DOHH2 (cell line): ENCODE data around the gene GALNTL6.

Experiments
- EZH2phosphoT487 ChIP-seq: fragments of 200-600 bp; sonication (generic); IDR thresholded peaks from 2 replicates; pipeline ENCODE4 v1.6.1; 2017; ENCODE audit warnings: borderline replicate concordance, mild to moderate bottlenecking, antibody characterized with exemption, low read length, moderate library complexity, mixed read lengths
- TF ChIP-seq, protein P1 (sequence below): fragments of 200-600 bp; sonication (generic); IDR thresholded peaks from one replicate; pipeline ENCODE4 v1.5.1; 2014; ENCODE audit warnings: antibody characterized with exemption, mild to moderate bottlenecking, low read depth, low read length; ENCODE audit not compliant: poor library complexity, severe bottlenecking

DNA sequence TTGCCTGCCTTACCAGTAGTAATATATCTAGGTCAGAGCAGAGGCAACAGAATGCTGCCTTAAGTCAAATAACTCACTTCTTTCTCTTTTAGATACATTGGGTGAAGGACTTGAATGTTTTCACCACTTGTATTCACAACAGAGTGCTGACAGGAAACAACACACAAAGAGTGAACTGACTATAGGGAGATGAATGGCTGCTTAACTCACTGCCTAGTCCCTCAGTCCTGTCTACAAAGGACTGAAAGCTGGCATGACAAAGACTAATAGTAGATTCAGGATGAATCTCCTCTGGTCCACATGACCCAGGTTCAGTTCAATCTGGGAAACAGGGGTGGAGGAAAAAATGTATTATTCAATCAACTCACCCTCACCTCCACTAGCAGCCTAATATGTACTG is 134.2 kb downstream of the GALNTL6 start:
- TF ChIP-seq, protein P1, sequence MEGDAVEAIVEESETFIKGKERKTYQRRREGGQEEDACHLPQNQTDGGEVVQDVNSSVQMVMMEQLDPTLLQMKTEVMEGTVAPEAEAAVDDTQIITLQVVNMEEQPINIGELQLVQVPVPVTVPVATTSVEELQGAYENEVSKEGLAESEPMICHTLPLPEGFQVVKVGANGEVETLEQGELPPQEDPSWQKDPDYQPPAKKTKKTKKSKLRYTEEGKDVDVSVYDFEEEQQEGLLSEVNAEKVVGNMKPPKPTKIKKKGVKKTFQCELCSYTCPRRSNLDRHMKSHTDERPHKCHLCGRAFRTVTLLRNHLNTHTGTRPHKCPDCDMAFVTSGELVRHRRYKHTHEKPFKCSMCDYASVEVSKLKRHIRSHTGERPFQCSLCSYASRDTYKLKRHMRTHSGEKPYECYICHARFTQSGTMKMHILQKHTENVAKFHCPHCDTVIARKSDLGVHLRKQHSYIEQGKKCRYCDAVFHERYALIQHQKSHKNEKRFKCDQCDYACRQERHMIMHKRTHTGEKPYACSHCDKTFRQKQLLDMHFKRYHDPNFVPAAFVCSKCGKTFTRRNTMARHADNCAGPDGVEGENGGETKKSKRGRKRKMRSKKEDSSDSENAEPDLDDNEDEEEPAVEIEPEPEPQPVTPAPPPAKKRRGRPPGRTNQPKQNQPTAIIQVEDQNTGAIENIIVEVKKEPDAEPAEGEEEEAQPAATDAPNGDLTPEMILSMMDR = no peak
- TF ChIP-seq EZH2phosphoT487 = no peak
